SK-N-SH (cell line): ENCODE measurements around the gene CRABP1. TPM values are rescaled to one million over a fixed set of nuclear protein-coding genes. Genes with fewer than 3 reads are reported as not detected.

Experiments
- CTCF ChIA-PET: fragments of 300-600, 350-600 bp; formaldehyde crosslinking; extraction: SDS; loops from one replicate; lab custom pipeline; 2021; lab: Yijun Ruan, JAX
- POLR2A ChIA-PET: fragments of 350-600 bp; sonication (Branson Sonifier 250); formaldehyde crosslinking; extraction: SDS; loops from one replicate; lab custom pipeline; 2020; ENCODE audit warnings: antibody characterized with exemption, inconsistent platforms; lab: Yijun Ruan, JAX
- DNase-seq: peaks from one replicate; pipeline ENCODE4 v3.0.0; 2012
- H2AFZ ChIP-seq: fragments of 200-600 bp; sonication (generic); 2 replicates; pipeline ENCODE4 v1.8.1; 2016; ENCODE audit warnings: antibody characterized with exemption, mild to moderate bottlenecking, low read depth
- H3F3A ChIP-seq: fragments of 200-600 bp; sonication (generic); replicated peaks from 2 replicates; pipeline ENCODE3; 2016; ENCODE audit warnings: antibody characterized with exemption, mild to moderate bottlenecking; ENCODE audit not compliant: insufficient read depth
- H3K27ac ChIP-seq, 2 experiments: fragments of 200-500 bp in 1 of 2; fragments of 200-600 bp in 1 of 2; sonication (Bioruptor generic) in 1 of 2; sonication (generic), shearing (Covaris generic) in 1 of 2; 2 replicates each; pipeline versions ENCODE4 v1.5.1 to v1.6.1; 2014 to 2016; ENCODE audit warnings: low read depth in 2 of 2, inconsistent platforms in 1 of 2, low read length in 1 of 2, mild to moderate bottlenecking in 1 of 2, mixed read lengths in 1 of 2
- H3K27me3 ChIP-seq: fragments of 200-600 bp; sonication (generic), shearing (Covaris generic); 2 replicates; pipeline ENCODE4 v1.6.1; 2016; ENCODE audit warnings: mixed run types; ENCODE audit not compliant: insufficient read depth
- H3K36me3 ChIP-seq, 2 experiments: fragments of 200-500 bp in 1 of 2; fragments of 200-600 bp in 1 of 2; sonication (Bioruptor generic) in 1 of 2; sonication (generic) in 1 of 2; replicated peaks in 1 of 2; 2 replicates each; pipeline versions ENCODE3 to v1.5.1; 2014 to 2016; ENCODE audit warnings: low read length in 1 of 2, mild to moderate bottlenecking in 1 of 2; ENCODE audit not compliant: insufficient read depth in 2 of 2, control insufficient read depth in 1 of 2
- H3K4me1 ChIP-seq, 2 experiments: fragments of 200-500 bp in 1 of 2; fragments of 200-600 bp in 1 of 2; sonication (Bioruptor generic) in 1 of 2; sonication (generic), shearing (Covaris generic) in 1 of 2; 2 replicates each; pipeline versions ENCODE4 v1.5.1 to v1.6.1; 2014 to 2016; ENCODE audit warnings: low read depth in 1 of 2, low read length in 1 of 2, mixed run types in 1 of 2; ENCODE audit not compliant: insufficient read depth in 2 of 2, control insufficient read depth in 1 of 2
- H3K4me2 ChIP-seq: fragments of 200-600 bp; sonication (generic), shearing (Covaris generic); 2 replicates; pipeline ENCODE4 v1.6.1; 2017; ENCODE audit warnings: mixed run types
- H3K4me3 ChIP-seq, 2 experiments: fragments of 200-500 bp in 1 of 2; fragments of 200-600 bp in 1 of 2; sonication (Bioruptor generic) in 1 of 2; sonication (generic), shearing (Covaris generic) in 1 of 2; 2 replicates each; pipeline versions ENCODE4 v1.5.1 to v1.8.1; 2014 to 2016; ENCODE audit warnings: low read depth in 2 of 2, inconsistent platforms in 1 of 2, low read length in 1 of 2, mild to moderate bottlenecking in 1 of 2, mixed read lengths in 1 of 2, moderate library complexity in 1 of 2
- H3K79me2 ChIP-seq: fragments of 200-600 bp; sonication (generic); 2 replicates; pipeline ENCODE4 v1.8.1; 2017; ENCODE audit warnings: mild to moderate bottlenecking; ENCODE audit not compliant: insufficient read depth
- H3K9ac ChIP-seq: fragments of 200-600 bp; sonication (generic); 2 replicates; pipeline ENCODE4 v1.6.1; 2017; ENCODE audit warnings: mixed run types
- H3K9me2 ChIP-seq: fragments of 200-600 bp; sonication (generic); 2 replicates; pipeline ENCODE4 v1.6.1; 2017; ENCODE audit warnings: mixed run types
- H3K9me3 ChIP-seq: fragments of 200-600 bp; sonication (generic); 2 replicates; pipeline ENCODE4 v1.6.1; 2017; ENCODE audit warnings: mixed run types, mild to moderate bottlenecking, moderate library complexity
- H4K20me1 ChIP-seq: fragments of 200-600 bp; sonication (generic); 2 replicates; pipeline ENCODE4 v1.6.1; 2017; ENCODE audit warnings: mild to moderate bottlenecking, mixed run types; ENCODE audit not compliant: insufficient read depth
- CHD2 ChIP-seq: fragments of 150-350 bp; IDR thresholded peaks from 2 replicates; pipeline ENCODE4 v1.6.1; 2018; ENCODE audit warnings: low read length; ENCODE audit not compliant: partially characterized antibody
- CTCF ChIP-seq: fragments of 200-600 bp; sonication (generic); IDR thresholded peaks from 2 replicates; pipeline ENCODE4 v1.6.1; 2017; ENCODE audit warnings: antibody characterized with exemption, mild to moderate bottlenecking, moderate library complexity
- EP300 ChIP-seq, 2 experiments: IDR thresholded peaks; 2 replicates each; pipeline versions ENCODE4 v1.4.0 to v1.6.1; 2012; ENCODE audit warnings: borderline replicate concordance in 1 of 2, low read depth in 1 of 2, low read length in 1 of 2
- EZH2phosphoT487 ChIP-seq: fragments of 200-600 bp; sonication (generic); IDR thresholded peaks from 2 replicates; pipeline ENCODE4 v1.6.1; 2017; ENCODE audit warnings: low read depth, mixed run types, mild to moderate bottlenecking, antibody characterized with exemption, moderate library complexity, borderline replicate concordance
- FOSL2 ChIP-seq: IDR thresholded peaks from 2 replicates; pipeline ENCODE4 v1.4.0; 2012; ENCODE audit warnings: low read depth, mild to moderate bottlenecking, moderate library complexity, borderline replicate concordance
- GABPA ChIP-seq: IDR thresholded peaks from 2 replicates; pipeline ENCODE4 v1.4.0; 2012; ENCODE audit warnings: low read depth, mild to moderate bottlenecking
- GATA2 ChIP-seq: sonication (generic); formaldehyde crosslinking; IDR thresholded peaks from 2 replicates; pipeline ENCODE4 v1.5.0; 2020; ENCODE audit warnings: mild to moderate bottlenecking, missing genetic modification reagents
- MEF2A ChIP-seq: IDR thresholded peaks from 2 replicates; pipeline ENCODE4 v1.4.0; 2012; ENCODE audit warnings: low read depth, borderline replicate concordance
- MXI1 ChIP-seq: IDR thresholded peaks from 2 replicates; pipeline ENCODE4 v1.6.1; 2012; ENCODE audit warnings: mild to moderate bottlenecking, low read depth, low read length, improper control_type of control experiment
- NFIC ChIP-seq: IDR thresholded peaks from 2 replicates; pipeline ENCODE4 v1.4.0; 2012; ENCODE audit warnings: borderline replicate concordance
- NRF1 ChIP-seq: IDR thresholded peaks from 2 replicates; pipeline ENCODE4 v1.6.1; 2012; ENCODE audit warnings: low read depth, mild to moderate bottlenecking, low read length
- POLR2AphosphoS5 ChIP-seq: IDR thresholded peaks from 2 replicates; pipeline ENCODE4 v1.6.1; 2012; ENCODE audit warnings: low read depth, low read length
- REST ChIP-seq: IDR thresholded peaks from 2 replicates; pipeline ENCODE4 v1.6.1; 2012; ENCODE audit warnings: mild to moderate bottlenecking, low read depth, low read length, moderate library complexity
- RFX5 ChIP-seq: IDR thresholded peaks from 2 replicates; pipeline ENCODE4 v1.6.1; 2012; ENCODE audit warnings: mild to moderate bottlenecking, improper control_type of control experiment, low read length
- RXRA ChIP-seq: IDR thresholded peaks from 2 replicates; pipeline ENCODE4 v1.4.0; 2012; ENCODE audit warnings: low read depth, mild to moderate bottlenecking, borderline replicate concordance
- SMC3 ChIP-seq: IDR thresholded peaks from 2 replicates; pipeline ENCODE4 v1.6.1; 2012; ENCODE audit warnings: low read depth, low read length, improper control_type of control experiment
- TEAD4 ChIP-seq: IDR thresholded peaks from 2 replicates; pipeline ENCODE4 v1.4.0; 2012; ENCODE audit warnings: mild to moderate bottlenecking, borderline replicate concordance; ENCODE audit not compliant: insufficient read depth
- YY1 ChIP-seq: IDR thresholded peaks from 2 replicates; pipeline ENCODE4 v1.4.0; 2012; ENCODE audit warnings: low read depth, mild to moderate bottlenecking
- WGBS: methylation state at CpG from one replicate; pipeline ENCODE4 v1.1.6; 2017; ENCODE audit warnings: low lambda C conversion rate; 5-methylcytosine and 5-hydroxymethylcytosine counted together
- polyA plus RNA-seq, 3 experiments: library from polyadenylated mRNA; depleted of rRNA; stranded (reverse); fragments of >200 nt; gene quantifications; 2 replicates each; pipeline ENCODE4 v1.2.3, GENCODE V29; 2012
- TF ChIP-seq, protein P1 (sequence below): fragments of 150-350 bp; IDR thresholded peaks from 2 replicates; pipeline ENCODE4 v1.6.1; 2016; ENCODE audit warnings: mild to moderate bottlenecking, low read depth, low read length
- TF ChIP-seq, protein P2 (sequence below): IDR thresholded peaks from 2 replicates; pipeline ENCODE4 v1.4.0; 2012; ENCODE audit warnings: low read depth

CRABP1 gene
- polyA plus RNA-seq, 1 of the 3 experiments (the other 2 are of a cell fraction): 1.0 TPM

- Histone ChIP-seq H4K20me1 (no peaks in the 10 kb centered on the region), H3K4me2 (no peak overlapping the region), H3F3A (no peaks in the 10 kb centered on the region), H3K4me3 (no peak overlapping the region), H3K79me2 (no peaks in the 10 kb centered on the region)
- DNase-seq: no peak
- CTCF ChIA-PET: interaction anchor here (1.0 kb wide), 2 partner anchors 53 to 61 kb away, joined by 3 to 4 read pairs; no protein-coding TSS in a partner anchor
- TF ChIP-seq TEAD4 (no peak), RXRA (no peak), POLR2AphosphoS5 (no peak), SMC3 (no peak), GABPA (no peak), MXI1 (no peak), GATA2 (CRISPR knock-in tag) (no peak), CHD2 (no peak), FOSL2 (no peak), RFX5 (no peak), NRF1 (no peak), EZH2phosphoT487 (no peak), YY1 (no peak), REST (no peak), EP300 (IDR thresholded peaks at IDR 0.05; ENCODE audit: borderline replicate concordance in 1 of 2, low read depth in 1 of 2, low read length in 1 of 2) (no peak), NFIC (no peak), MEF2A (no peak), CTCF (no peak)
- TF ChIP-seq, protein P1, sequence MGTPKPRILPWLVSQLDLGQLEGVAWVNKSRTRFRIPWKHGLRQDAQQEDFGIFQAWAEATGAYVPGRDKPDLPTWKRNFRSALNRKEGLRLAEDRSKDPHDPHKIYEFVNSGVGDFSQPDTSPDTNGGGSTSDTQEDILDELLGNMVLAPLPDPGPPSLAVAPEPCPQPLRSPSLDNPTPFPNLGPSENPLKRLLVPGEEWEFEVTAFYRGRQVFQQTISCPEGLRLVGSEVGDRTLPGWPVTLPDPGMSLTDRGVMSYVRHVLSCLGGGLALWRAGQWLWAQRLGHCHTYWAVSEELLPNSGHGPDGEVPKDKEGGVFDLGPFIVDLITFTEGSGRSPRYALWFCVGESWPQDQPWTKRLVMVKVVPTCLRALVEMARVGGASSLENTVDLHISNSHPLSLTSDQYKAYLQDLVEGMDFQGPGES: no peak
- TF ChIP-seq, protein P2, sequence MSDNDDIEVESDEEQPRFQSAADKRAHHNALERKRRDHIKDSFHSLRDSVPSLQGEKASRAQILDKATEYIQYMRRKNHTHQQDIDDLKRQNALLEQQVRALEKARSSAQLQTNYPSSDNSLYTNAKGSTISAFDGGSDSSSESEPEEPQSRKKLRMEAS: no peak
- TF ChIP-seq, all 33 proteins: peak for 0
- H3K27ac ChIP-seq: no peak overlapping the region
- 79% methylated on average over 3 of the region's 6 CpGs for WGBS
- no peaks in the 10 kb centered on the region for H3K36me3 ChIP-seq
- POLR2A ChIA-PET: no interaction called here
- no peaks in the 10 kb centered on the region for H3K9me3 ChIP-seq
- no peak overlapping the region for H3K9ac ChIP-seq
- no peak overlapping the region for H2AFZ ChIP-seq
- H3K27me3 ChIP-seq: no peaks in the 10 kb centered on the region; the same call in 1 of the 2 replicates
- peaks cover 4 to 23% of the 10 kb centered on the region in 2 experiments; a peak in 2 of 4 replicates for H3K4me1 ChIP-seq
- H3K9me2 ChIP-seq: no peaks in the 10 kb centered on the region
These were observed 21.8 kb downstream of the CRABP1 start for GRCh38 chr15:78361771-78362506.
